Thoracic aorta (tissue), 2 donors: ENCODE measurements around the gene CHN2. TPM values are rescaled to one million over a fixed set of nuclear protein-coding genes. Genes with fewer than 3 reads are reported as not detected.

Source experiments
- ATAC-seq: fragments of 150-250 bp; one replicate; pipeline ENCODE4 v1.8.0; 2017; ENCODE audit warnings: low read depth; ENCODE audit not compliant: insufficient number of reproducible peaks, low FRiP score
- DNase-seq: peaks from one replicate; pipeline ENCODE4 v3.0.0-alpha.2; 2020; ENCODE audit warnings: low spot score
- H3K27ac ChIP-seq, 2 donors: fragments of 200-600 bp; sonication (generic); 1 replicate in 1 of 2; 2 replicates in 1 of 2; pipeline ENCODE4 v1.5.1; 2016; ENCODE audit warnings: mild to moderate bottlenecking in 2 of 2, moderate library complexity in 2 of 2
- H3K27me3 ChIP-seq: fragments of 200-600 bp; sonication (generic); replicated peaks from 2 replicates; pipeline ENCODE4 v1.6.0; 2016; ENCODE audit warnings: mild to moderate bottlenecking; ENCODE audit not compliant: insufficient read depth
- H3K36me3 ChIP-seq: fragments of 200-600 bp; sonication (generic); one replicate; pipeline ENCODE4 v1.5.1; 2016
- H3K4me1 ChIP-seq, 2 donors: fragments of 200-600 bp; sonication (generic); 1 replicate in 1 of 2; 2 replicates in 1 of 2; pipeline versions ENCODE4 v1.5.1 to v1.6.0; 2016; ENCODE audit warnings: low read depth in 2 of 2, mild to moderate bottlenecking in 1 of 2; ENCODE audit not compliant: control insufficient read depth in 1 of 2
- H3K4me3 ChIP-seq: fragments of 200-600 bp; sonication (generic); 2 replicates; pipeline ENCODE4 v1.5.1; 2016; ENCODE audit warnings: mild to moderate bottlenecking
- H3K9me3 ChIP-seq: fragments of 200-600 bp; sonication (generic); 2 replicates; pipeline ENCODE4 v1.5.1; 2016
- CTCF ChIP-seq: fragments of 200-600 bp; sonication (generic); IDR thresholded peaks from one replicate; pipeline ENCODE4 v1.5.1; 2019; ENCODE audit warnings: antibody characterized with exemption
- total RNA-seq, 2 donors: library from RNA; depleted of rRNA; stranded (reverse); fragments of >200 nt; gene quantifications; one replicate each; pipeline versions ENCODE4 v1.1.0 to v1.2.3, GENCODE V29; 2016

CHN2 gene
- total RNA-seq, 2 donors from 2014 or later: 22.6 to 44.7 TPM

GRCh38 chr7:29350351-29350750 is 155.8 kb downstream of the CHN2 start:
- Histone ChIP-seq H3K4me1 (no peaks in the 10 kb centered on the region), H3K27ac (no peak overlapping the region), H3K36me3 (no peaks in the 10 kb centered on the region), H3K9me3 (no peaks in the 10 kb centered on the region), H3K4me3 (no peak overlapping the region), H3K27me3 (no peaks in the 10 kb centered on the region)
- TF ChIP-seq CTCF: no peak
- DNase-seq (no peak), ATAC-seq (no peak)

DNA sequence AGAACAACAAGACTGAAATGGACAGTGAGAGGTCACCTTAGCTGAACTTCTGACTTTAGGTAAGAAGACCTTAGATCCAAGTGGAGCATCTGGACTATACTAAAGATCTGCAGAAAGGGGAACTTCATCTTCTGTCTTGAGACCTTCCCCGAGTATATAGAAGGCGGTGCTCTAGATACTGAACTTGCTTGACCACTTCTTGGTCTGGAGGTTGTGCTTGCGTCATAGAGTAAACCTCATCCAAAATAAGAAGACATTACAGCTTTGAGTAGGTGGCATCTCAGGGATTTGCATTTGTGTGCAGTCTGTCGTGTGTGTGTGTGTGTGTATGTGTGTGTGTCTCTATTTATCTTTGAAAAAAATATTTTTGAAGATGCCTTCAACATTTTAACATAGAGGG is 157.5 kb downstream of the CHN2 start:
- H3K4me1 ChIP-seq: no peaks in the 10 kb centered on the region
- TF ChIP-seq CTCF: no peak
- H3K4me3 ChIP-seq: no peak overlapping the region
- no peaks in the 10 kb centered on the region for H3K9me3 ChIP-seq
- H3K27ac ChIP-seq: no peak overlapping the region
- no peaks in the 10 kb centered on the region for H3K27me3 ChIP-seq
- no peak for DNase-seq
- ATAC-seq: no peak
- H3K36me3 ChIP-seq: no peaks in the 10 kb centered on the region

DNA sequence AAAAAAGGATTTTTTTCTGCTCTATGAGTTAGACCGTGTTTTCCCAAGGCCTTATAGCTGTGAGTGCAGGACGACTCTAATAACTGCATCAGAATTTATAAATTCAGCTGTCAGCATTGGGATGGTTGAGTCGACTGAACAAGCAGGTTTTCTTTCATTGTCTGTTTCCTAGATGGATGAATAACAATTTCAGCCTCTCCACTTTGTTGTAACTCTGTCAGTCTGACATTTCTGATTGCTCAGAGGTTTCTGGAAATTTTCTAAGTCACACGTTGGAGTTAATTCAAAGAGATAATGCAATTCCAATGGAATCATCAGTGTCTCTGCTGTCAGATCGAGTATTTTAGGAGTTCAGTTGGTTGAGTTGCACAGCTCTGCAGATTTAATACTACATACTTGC is 159.2 kb downstream of the CHN2 start:
- TF ChIP-seq CTCF: no peak
- H3K27ac ChIP-seq: no peak overlapping the region
- no peak overlapping the region for H3K4me3 ChIP-seq
- no peak for DNase-seq
- H3K4me1 ChIP-seq: no peaks in the 10 kb centered on the region
- H3K9me3 ChIP-seq: no peaks in the 10 kb centered on the region
- no peaks in the 10 kb centered on the region for H3K27me3 ChIP-seq
- no peak for ATAC-seq
- H3K36me3 ChIP-seq: no peaks in the 10 kb centered on the region

- Histone ChIP-seq H3K4me1 (no peaks in the 10 kb centered on the region), H3K36me3 (no peaks in the 10 kb centered on the region), H3K4me3 (no peak overlapping the region), H3K27ac (no peak overlapping the region), H3K9me3 (no peaks in the 10 kb centered on the region), H3K27me3 (no peaks in the 10 kb centered on the region)
- no peak for TF ChIP-seq CTCF
- no peak for DNase-seq
- ATAC-seq: no peak
Observed at GRCh38 chr7:29354340-29354739, 159.8 kb downstream of the CHN2 start.

DNA sequence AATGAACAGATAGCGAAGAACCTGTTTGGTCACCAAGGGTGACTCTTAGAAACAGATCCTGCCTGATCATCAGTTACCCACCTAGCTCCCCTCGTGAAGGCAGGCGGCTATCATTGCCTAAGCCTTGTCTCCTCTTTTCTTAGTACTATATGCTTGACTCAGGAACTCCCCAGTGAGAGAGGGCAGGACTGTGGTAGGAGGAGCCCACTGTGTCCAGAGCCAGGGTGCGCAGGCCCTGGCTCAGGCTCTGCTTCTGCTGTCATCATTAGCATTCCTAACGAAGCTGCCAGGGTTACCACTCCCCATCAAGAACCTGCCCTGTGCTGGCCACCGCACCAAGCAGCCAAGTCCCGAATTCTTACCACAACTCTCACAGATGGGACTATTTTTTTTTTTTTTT is 160.8 kb downstream of the CHN2 start:
- TF ChIP-seq CTCF: no peak
- Histone ChIP-seq H3K27me3 (no peaks in the 10 kb centered on the region), H3K4me1 (no peaks in the 10 kb centered on the region), H3K4me3 (no peak overlapping the region), H3K36me3 (no peaks in the 10 kb centered on the region), H3K27ac (no peak overlapping the region), H3K9me3 (no peaks in the 10 kb centered on the region)
- DNase-seq (no peak), ATAC-seq (no peak)
